KMS-11 (cell line): Measurements from ENCODE around the gene FA2H.

Experiments
- H2AFZ ChIP-seq: fragments of 200-600 bp; sonication (generic); 2 replicates; pipeline ENCODE4 v1.6.1; 2016; ENCODE audit warnings: antibody characterized with exemption, mixed run types, low read depth
- H3K27ac ChIP-seq: fragments of 200-600 bp; sonication (generic); 2 replicates; pipeline ENCODE4 v1.6.1; 2016; ENCODE audit warnings: mild to moderate bottlenecking, mixed run types
- H3K27me3 ChIP-seq: fragments of 200-600 bp; sonication (generic); 2 replicates; pipeline ENCODE4 v1.6.1; 2017; ENCODE audit warnings: mild to moderate bottlenecking, low read depth, mixed run types, moderate library complexity; ENCODE audit not compliant: insufficient read depth
- H3K36me3 ChIP-seq: fragments of 200-600 bp; sonication (generic); 2 replicates; pipeline ENCODE4 v1.6.1; 2017; ENCODE audit warnings: mild to moderate bottlenecking, mixed run types; ENCODE audit not compliant: insufficient read depth
- H3K4me1 ChIP-seq: fragments of 200-600 bp; sonication (generic); 2 replicates; pipeline ENCODE4 v1.6.1; 2016; ENCODE audit warnings: mild to moderate bottlenecking, low read depth, mixed run types; ENCODE audit not compliant: poor library complexity, severe bottlenecking
- H3K4me2 ChIP-seq: fragments of 200-600 bp; sonication (generic); 2 replicates; pipeline ENCODE4 v1.7.0; 2016; ENCODE audit warnings: mild to moderate bottlenecking, mixed run types
- H3K4me3 ChIP-seq: fragments of 200-600 bp; sonication (generic); IDR thresholded peaks from 2 replicates; pipeline ENCODE4 v1.6.1; 2017; ENCODE audit warnings: low read depth, low read length, mixed read lengths; ENCODE audit not compliant: insufficient read depth
- H3K79me2 ChIP-seq: fragments of 200-600 bp; sonication (generic); 2 replicates; pipeline ENCODE4 v1.6.1; 2016; ENCODE audit warnings: low read depth, mixed run types; ENCODE audit not compliant: insufficient read depth
- H3K9ac ChIP-seq: fragments of 200-600 bp; sonication (generic); 2 replicates; pipeline ENCODE4 v1.6.1; 2016; ENCODE audit warnings: mild to moderate bottlenecking, mixed run types
- H4K20me1 ChIP-seq: fragments of 200-600 bp; sonication (generic); 2 replicates; pipeline ENCODE4 v1.6.1; 2016; ENCODE audit warnings: mild to moderate bottlenecking, mixed run types; ENCODE audit not compliant: insufficient read depth
- TF ChIP-seq, protein P1 (sequence below): fragments of 200-600 bp; sonication (generic); conservative IDR thresholded peaks from 2 replicates; pipeline ENCODE4 v1.6.1; 2017; ENCODE audit warnings: low read depth, mild to moderate bottlenecking, antibody characterized with exemption, low read length, moderate library complexity, mixed read lengths

Gene FA2H

GRCh38 chr16:74743045-74743667, 31.5 kb downstream of the FA2H start:
- no peak overlapping the region for H3K4me2 ChIP-seq
- H4K20me1 ChIP-seq, result no peaks in the 10 kb centered on the region
- no peak overlapping the region for H3K27ac ChIP-seq
- no peaks in the 10 kb centered on the region for H3K36me3 ChIP-seq
- H3K9ac ChIP-seq, result no peak overlapping the region
- TF ChIP-seq, protein P1, sequence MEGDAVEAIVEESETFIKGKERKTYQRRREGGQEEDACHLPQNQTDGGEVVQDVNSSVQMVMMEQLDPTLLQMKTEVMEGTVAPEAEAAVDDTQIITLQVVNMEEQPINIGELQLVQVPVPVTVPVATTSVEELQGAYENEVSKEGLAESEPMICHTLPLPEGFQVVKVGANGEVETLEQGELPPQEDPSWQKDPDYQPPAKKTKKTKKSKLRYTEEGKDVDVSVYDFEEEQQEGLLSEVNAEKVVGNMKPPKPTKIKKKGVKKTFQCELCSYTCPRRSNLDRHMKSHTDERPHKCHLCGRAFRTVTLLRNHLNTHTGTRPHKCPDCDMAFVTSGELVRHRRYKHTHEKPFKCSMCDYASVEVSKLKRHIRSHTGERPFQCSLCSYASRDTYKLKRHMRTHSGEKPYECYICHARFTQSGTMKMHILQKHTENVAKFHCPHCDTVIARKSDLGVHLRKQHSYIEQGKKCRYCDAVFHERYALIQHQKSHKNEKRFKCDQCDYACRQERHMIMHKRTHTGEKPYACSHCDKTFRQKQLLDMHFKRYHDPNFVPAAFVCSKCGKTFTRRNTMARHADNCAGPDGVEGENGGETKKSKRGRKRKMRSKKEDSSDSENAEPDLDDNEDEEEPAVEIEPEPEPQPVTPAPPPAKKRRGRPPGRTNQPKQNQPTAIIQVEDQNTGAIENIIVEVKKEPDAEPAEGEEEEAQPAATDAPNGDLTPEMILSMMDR, result no peak
- H3K4me3 ChIP-seq, result no peak overlapping the region
- H3K79me2 ChIP-seq, result no peaks in the 10 kb centered on the region
- H3K27me3 ChIP-seq, result no peaks in the 10 kb centered on the region
- no peaks in the 10 kb centered on the region for H3K4me1 ChIP-seq
- H2AFZ ChIP-seq, result no peak overlapping the region

- Histone ChIP-seq H3K4me2 (no peak overlapping the region), H3K9ac (no peak overlapping the region), H4K20me1 (no peaks in the 10 kb centered on the region), H3K36me3 (no peaks in the 10 kb centered on the region), H3K27ac (no peak overlapping the region), H3K27me3 (no peaks in the 10 kb centered on the region), H3K79me2 (no peaks in the 10 kb centered on the region), H3K4me1 (no peaks in the 10 kb centered on the region), H3K4me3 (no peak overlapping the region), H2AFZ (no peak overlapping the region)
- TF ChIP-seq, protein P1, result no peak
Measured at GRCh38 chr16:74742051-74742481, 32.6 kb downstream of the FA2H start.

- H3K27me3 ChIP-seq, result no peaks in the 10 kb centered on the region
- no peak overlapping the region for H3K27ac ChIP-seq
- no peaks in the 10 kb centered on the region for H4K20me1 ChIP-seq
- no peak overlapping the region for H2AFZ ChIP-seq
- H3K9ac ChIP-seq, result no peak overlapping the region
- no peak overlapping the region for H3K4me3 ChIP-seq
- TF ChIP-seq, protein P1, result no peak
- no peaks in the 10 kb centered on the region for H3K36me3 ChIP-seq
- no peaks in the 10 kb centered on the region for H3K79me2 ChIP-seq
- no peaks in the 10 kb centered on the region for H3K4me1 ChIP-seq
- no peak overlapping the region for H3K4me2 ChIP-seq
Measured at GRCh38 chr16:74740795-74741304, 33.8 kb downstream of the FA2H start.

DNA sequence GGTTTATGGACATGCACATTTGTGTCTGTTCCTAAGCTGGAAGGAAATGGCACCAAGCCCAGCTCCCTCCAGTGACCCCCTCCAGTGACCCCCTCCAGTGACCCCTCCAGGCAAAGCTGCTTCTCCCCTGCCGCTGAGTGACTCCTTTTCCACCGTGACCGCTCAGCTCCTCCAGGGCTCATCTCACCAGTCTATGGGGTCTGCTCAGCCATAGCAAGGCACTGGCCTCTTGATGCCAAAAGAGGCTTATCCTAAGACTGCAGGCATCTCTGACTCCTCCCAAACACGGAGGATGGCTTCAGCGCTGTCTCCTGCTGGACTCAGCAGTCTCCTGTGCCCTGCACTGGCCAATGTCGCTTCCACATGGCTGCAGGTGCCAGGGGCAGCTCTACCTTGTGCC, 35.3 kb downstream of the FA2H start:
- H3K4me3 ChIP-seq, result no peak overlapping the region
- no peaks in the 10 kb centered on the region for H3K4me1 ChIP-seq
- no peaks in the 10 kb centered on the region for H3K79me2 ChIP-seq
- TF ChIP-seq, protein P1, result no peak
- H3K36me3 ChIP-seq, result no peaks in the 10 kb centered on the region
- H3K27me3 ChIP-seq, result no peaks in the 10 kb centered on the region
- H4K20me1 ChIP-seq, result no peaks in the 10 kb centered on the region
- H3K4me2 ChIP-seq, result no peak overlapping the region
- no peak overlapping the region for H3K27ac ChIP-seq
- no peak overlapping the region for H3K9ac ChIP-seq
- H2AFZ ChIP-seq, result no peak overlapping the region
